Neural progenitor cell (in vitro differentiated cells): Measurements from ENCODE around the gene FLT3LG. TPM values are rescaled to one million over a fixed set of nuclear protein-coding genes. Genes with fewer than 3 reads are reported as not detected.
A peak's percentile ranks its signal among the peaks of the same experiment; 100 is the strongest.
"Not testable (repeated sequence)": the region's sequence is repeated elsewhere in the genome, so short reads cannot be mapped to it uniquely, and the experiment has no call there.

Source experiments
- DNase-seq: peaks from one replicate; pipeline ENCODE4 v3.0.0-alpha.2; 2016; ENCODE audit warnings: low spot score
- H2AFZ ChIP-seq: fragments of 200-600 bp; sonication (generic); replicated peaks from 2 replicates; pipeline ENCODE4 v1.6.1; 2016; ENCODE audit warnings: antibody characterized with exemption
- H3F3A ChIP-seq: fragments of 200-600 bp; sonication (generic); 2 replicates; pipeline ENCODE4 v1.6.1; 2016; ENCODE audit warnings: antibody characterized with exemption, low read depth
- H3K27ac ChIP-seq: fragments of 200-600 bp; sonication (generic); 2 replicates; pipeline ENCODE4 v1.5.1; 2016; ENCODE audit warnings: mild to moderate bottlenecking
- H3K27me3 ChIP-seq: fragments of 200-600 bp; sonication (generic); 2 replicates; pipeline ENCODE4 v1.6.1; 2016; ENCODE audit warnings: mild to moderate bottlenecking, moderate library complexity
- H3K36me3 ChIP-seq: fragments of 200-600 bp; sonication (generic); 2 replicates; pipeline ENCODE4 v1.5.1; 2016
- H3K4me1 ChIP-seq: fragments of 200-600 bp; sonication (generic); 2 replicates; pipeline ENCODE4 v1.6.1; 2016; ENCODE audit warnings: mixed run types
- H3K4me2 ChIP-seq: fragments of 200-600 bp; sonication (generic); 2 replicates; pipeline ENCODE4 v1.6.1; 2016
- H3K4me3 ChIP-seq: fragments of 200-600 bp; sonication (generic); 2 replicates; pipeline ENCODE4 v1.5.1; 2016
- H3K79me2 ChIP-seq: fragments of 200-600 bp; sonication (generic); 2 replicates; pipeline ENCODE4 v1.6.1; 2016; ENCODE audit warnings: low read depth
- H3K9ac ChIP-seq: fragments of 200-600 bp; sonication (generic); 2 replicates; pipeline ENCODE4 v1.6.1; 2016
- H3K9me3 ChIP-seq: fragments of 200-600 bp; sonication (generic); 2 replicates; pipeline ENCODE4 v1.5.1; 2016; ENCODE audit warnings: low read depth
- H4K20me1 ChIP-seq: fragments of 200-600 bp; sonication (generic); 2 replicates; pipeline ENCODE4 v1.6.1; 2016; ENCODE audit warnings: low read depth
- H3K27ac Mint-ChIP-seq: 3 replicates; pipeline ENCODE4 v1.8.0; 2021; ENCODE audit warnings: mixed read lengths
- H3K27me3 Mint-ChIP-seq: 2 replicates; pipeline ENCODE4 v1.8.0; 2022; ENCODE audit warnings: low read depth, mild to moderate bottlenecking, inconsistent platforms, moderate library complexity, mixed read lengths; ENCODE audit not compliant: insufficient read depth
- H3K36me3 Mint-ChIP-seq: 3 replicates; pipeline ENCODE4 v1.8.0; 2021; ENCODE audit warnings: mixed read lengths
- H3K4me1 Mint-ChIP-seq: 3 replicates; pipeline ENCODE4 v1.8.0; 2021; ENCODE audit warnings: mixed read lengths
- H3K4me3 Mint-ChIP-seq: 3 replicates; pipeline ENCODE4 v1.8.0; 2021; ENCODE audit warnings: mild to moderate bottlenecking, moderate library complexity, mixed read lengths
- H3K9me3 Mint-ChIP-seq: 3 replicates; pipeline ENCODE4 v1.8.0; 2020; ENCODE audit warnings: mixed read lengths
- EZH2 ChIP-seq: fragments of 200-600 bp; sonication (generic); IDR thresholded peaks from 2 replicates; pipeline ENCODE4 v1.6.1; 2017; ENCODE audit warnings: antibody characterized with exemption, mild to moderate bottlenecking, moderate library complexity
- EZH2phosphoT487 ChIP-seq: fragments of 200-600 bp; sonication (generic); IDR thresholded peaks from 2 replicates; pipeline ENCODE4 v1.6.1; 2017; ENCODE audit warnings: antibody characterized with exemption
- total RNA-seq: library from RNA; depleted of rRNA; stranded (reverse); fragments of >200 nt; gene quantifications from 2 replicates; pipeline ENCODE4 v1.2.3, GENCODE V29; 2015; ENCODE audit warnings: low replicate concordance
- TF ChIP-seq, protein P1 (sequence below): fragments of 200-600 bp; sonication (generic); IDR thresholded peaks from 2 replicates; pipeline ENCODE4 v1.5.1; 2017; ENCODE audit warnings: antibody characterized with exemption, mild to moderate bottlenecking

The FLT3LG gene
- total RNA-seq, 1 donor from 2014 or later, result 0.24 TPM

DNA sequence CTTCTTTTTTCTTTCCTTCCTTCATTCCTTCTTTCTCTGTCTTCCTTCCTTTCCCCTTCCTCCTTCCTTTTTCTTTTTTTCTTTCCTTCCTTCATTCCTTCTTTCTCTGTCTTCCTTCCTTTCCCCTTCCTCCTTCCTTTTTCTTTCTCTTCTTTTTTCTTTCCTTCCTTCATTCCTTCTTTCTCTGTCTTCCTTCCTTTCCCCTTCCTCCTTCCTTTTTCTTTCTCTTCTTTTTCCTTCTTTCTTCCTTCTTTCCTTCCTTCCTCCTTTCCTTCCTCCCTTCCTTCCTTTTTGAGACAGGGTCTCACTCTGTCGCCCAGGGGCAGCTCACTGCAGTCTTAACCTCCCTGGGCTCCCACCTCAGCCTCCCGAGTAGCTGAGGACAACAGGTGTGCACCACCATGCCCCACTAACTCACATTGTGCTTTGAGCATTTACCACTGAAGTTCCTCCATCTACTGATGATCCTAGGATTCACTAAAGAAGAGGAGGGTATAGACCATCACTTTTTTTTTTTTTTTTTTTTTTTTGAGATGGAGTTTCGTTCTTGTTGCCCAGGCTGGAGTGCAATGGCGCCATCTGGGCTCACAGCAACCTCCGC, 29.8 kb upstream of the FLT3LG start:
- H3K27ac Mint-ChIP-seq, result not testable (repeated sequence)
- peaks cover 35% of the 10 kb centered on the region for H3K27me3 ChIP-seq

DNA sequence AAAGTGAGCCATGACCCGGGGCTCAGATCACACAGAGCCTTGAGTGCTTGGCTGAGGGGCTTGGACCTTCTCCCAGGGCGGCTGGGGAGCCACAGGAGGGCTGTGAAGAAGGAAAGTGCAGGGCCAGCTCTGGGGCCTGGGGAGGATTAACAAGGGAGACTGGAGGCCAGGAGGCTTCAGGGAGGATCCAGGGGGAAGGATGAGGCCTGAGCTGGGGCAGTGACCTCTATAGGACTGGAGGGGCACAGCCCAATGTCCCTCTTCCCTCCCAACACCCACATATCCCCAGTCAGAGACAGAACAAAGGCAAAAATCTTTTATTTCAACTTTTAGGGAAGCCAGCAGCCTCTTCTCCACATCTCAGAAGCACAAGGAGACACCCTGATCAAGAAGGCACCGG, 28.0 kb upstream of the FLT3LG start:
- H4K20me1 ChIP-seq, result peaks cover 5% of the 10 kb centered on the region
- no peaks in the 10 kb centered on the region for H3K36me3 ChIP-seq
- no peak for DNase-seq
- H3K27me3 ChIP-seq, result peaks cover 17% of the 10 kb centered on the region
- no peak overlapping the region for H3K9ac ChIP-seq
- Mint-ChIP-seq H3K9me3 (no peaks in the 10 kb centered on the region), H3K27me3 (peaks cover 23% of the 10 kb centered on the region), H3K27ac (peak overlapping the region; percentile 81), H3K4me3 (no peak overlapping the region), H3K36me3 (peaks cover 9% of the 10 kb centered on the region), H3K4me1 (peaks cover 20% of the 10 kb centered on the region)
- no peak overlapping the region for H3K27ac ChIP-seq
- H3K4me2 ChIP-seq, result no peak overlapping the region
- TF ChIP-seq EZH2 (no peak), EZH2phosphoT487 (no peak)
- TF ChIP-seq, protein P1, sequence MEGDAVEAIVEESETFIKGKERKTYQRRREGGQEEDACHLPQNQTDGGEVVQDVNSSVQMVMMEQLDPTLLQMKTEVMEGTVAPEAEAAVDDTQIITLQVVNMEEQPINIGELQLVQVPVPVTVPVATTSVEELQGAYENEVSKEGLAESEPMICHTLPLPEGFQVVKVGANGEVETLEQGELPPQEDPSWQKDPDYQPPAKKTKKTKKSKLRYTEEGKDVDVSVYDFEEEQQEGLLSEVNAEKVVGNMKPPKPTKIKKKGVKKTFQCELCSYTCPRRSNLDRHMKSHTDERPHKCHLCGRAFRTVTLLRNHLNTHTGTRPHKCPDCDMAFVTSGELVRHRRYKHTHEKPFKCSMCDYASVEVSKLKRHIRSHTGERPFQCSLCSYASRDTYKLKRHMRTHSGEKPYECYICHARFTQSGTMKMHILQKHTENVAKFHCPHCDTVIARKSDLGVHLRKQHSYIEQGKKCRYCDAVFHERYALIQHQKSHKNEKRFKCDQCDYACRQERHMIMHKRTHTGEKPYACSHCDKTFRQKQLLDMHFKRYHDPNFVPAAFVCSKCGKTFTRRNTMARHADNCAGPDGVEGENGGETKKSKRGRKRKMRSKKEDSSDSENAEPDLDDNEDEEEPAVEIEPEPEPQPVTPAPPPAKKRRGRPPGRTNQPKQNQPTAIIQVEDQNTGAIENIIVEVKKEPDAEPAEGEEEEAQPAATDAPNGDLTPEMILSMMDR, result no peak
- peaks cover 48% of the 10 kb centered on the region for H3F3A ChIP-seq
- H2AFZ ChIP-seq, result no peak overlapping the region
- H3K79me2 ChIP-seq, result peaks cover 21% of the 10 kb centered on the region
- no peak overlapping the region for H3K4me3 ChIP-seq
- no peaks in the 10 kb centered on the region for H3K9me3 ChIP-seq
- peaks cover 13% of the 10 kb centered on the region for H3K4me1 ChIP-seq

More for the DNA sequence above, 29.8 kb upstream of the FLT3LG start:
- Histone ChIP-seq H3F3A (peaks cover 54% of the 10 kb centered on the region), H4K20me1 (peaks cover 11% of the 10 kb centered on the region)
- not testable (repeated sequence) for H3K9ac ChIP-seq, H3K36me3 ChIP-seq, H3K4me1 ChIP-seq, H3K9me3 ChIP-seq, H3K9me3 Mint-ChIP-seq, H3K27ac ChIP-seq, DNase-seq, H3K4me2 ChIP-seq, H3K36me3 Mint-ChIP-seq, H2AFZ ChIP-seq, H3K79me2 ChIP-seq, H3K4me3 ChIP-seq
- H3K4me3 Mint-ChIP-seq, result peak overlapping the region; percentile 85
- peaks cover 21% of the 10 kb centered on the region for H3K4me1 Mint-ChIP-seq
- peaks cover 41% of the 10 kb centered on the region for H3K27me3 Mint-ChIP-seq
- TF ChIP-seq EZH2, result peak; percentile 11

DNA sequence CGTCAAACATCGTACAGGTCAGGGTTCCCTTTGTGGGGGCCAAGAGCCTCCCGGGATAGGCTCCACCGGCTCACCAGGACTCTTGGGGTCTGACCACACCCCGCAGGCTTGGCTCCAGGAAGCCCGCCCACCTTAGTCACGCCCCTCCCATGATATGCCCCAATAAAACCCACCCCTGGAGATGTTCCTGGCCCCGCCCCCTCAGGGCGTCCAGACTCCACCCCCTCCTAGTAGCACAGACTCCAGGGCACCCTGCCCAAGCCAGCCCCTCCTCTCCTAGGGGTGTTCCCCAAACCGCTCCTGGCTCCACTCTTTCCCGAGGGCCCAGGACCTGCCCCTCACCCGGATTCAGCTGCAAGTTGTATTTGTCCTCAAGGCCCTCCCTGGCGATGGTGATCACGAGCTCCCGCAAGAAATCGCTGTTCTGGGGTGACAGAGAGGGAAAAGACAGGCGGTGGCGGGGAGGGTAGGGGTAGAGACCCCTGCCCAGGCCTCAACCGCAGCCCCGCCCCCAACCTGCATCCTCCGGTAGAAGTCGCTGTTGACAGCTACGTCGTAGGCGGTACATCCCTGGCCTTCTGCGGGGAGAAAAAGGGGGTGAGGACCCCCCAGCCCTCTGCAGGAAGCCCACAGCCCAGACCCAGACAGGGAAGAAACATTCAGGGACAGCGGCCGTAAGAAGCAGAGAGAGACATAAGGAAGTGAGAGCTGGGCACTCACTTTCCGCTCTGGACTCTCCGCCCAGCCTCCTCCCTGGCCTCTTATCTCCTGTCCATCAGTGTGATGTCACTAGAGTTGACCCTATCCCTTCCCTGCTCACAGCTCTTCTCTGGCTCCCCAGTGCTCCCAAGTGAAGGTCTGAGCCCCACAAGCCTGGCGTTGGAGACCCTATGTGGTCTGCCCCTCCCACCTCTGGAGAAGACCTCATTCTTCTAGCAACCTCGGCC, 26.3 kb upstream of the FLT3LG start:
- H3K27ac Mint-ChIP-seq, result no peak overlapping the region
- H3K27me3 Mint-ChIP-seq, result peaks cover 16% of the 10 kb centered on the region
- Histone ChIP-seq H3K9ac (no peak overlapping the region), H3K4me1 (peaks cover 5% of the 10 kb centered on the region), H3F3A (peaks cover 47% of the 10 kb centered on the region), H3K4me3 (no peak overlapping the region), H3K27me3 (no peaks in the 10 kb centered on the region), H3K27ac (no peak overlapping the region), H3K4me2 (no peak overlapping the region), H2AFZ (no peak overlapping the region), H3K36me3 (no peaks in the 10 kb centered on the region), H4K20me1 (peaks cover 5% of the 10 kb centered on the region), H3K79me2 (peaks cover 26% of the 10 kb centered on the region), H3K9me3 (no peaks in the 10 kb centered on the region)
- peak; percentile 57 for DNase-seq
- peak overlapping the region; percentile 52 for H3K4me3 Mint-ChIP-seq
- H3K4me1 Mint-ChIP-seq, result peaks cover 20% of the 10 kb centered on the region
- H3K36me3 Mint-ChIP-seq, result peaks cover 12% of the 10 kb centered on the region
- H3K9me3 Mint-ChIP-seq, result no peaks in the 10 kb centered on the region
- no peak for TF ChIP-seq EZH2phosphoT487
- TF ChIP-seq, protein P1, result no peak
- TF ChIP-seq EZH2, result no peak
